B cell (primary cell): Measurements from ENCODE around the gene PAX3. TPM values are rescaled to one million over a fixed set of nuclear protein-coding genes. Genes with fewer than 3 reads are reported as not detected.

Experiments used
- ATAC-seq: fragments of 200-7000 bp; cut with Tn5 transposase; one replicate; pipeline ENCODE4 v1.10.0; 2021; ENCODE audit warnings: low read depth, mild to moderate bottlenecking, moderate number of reproducible peaks, moderate library complexity
- CTCF ChIA-PET: fragments of 350-600 bp; sonication (Branson Sonifier 250); formaldehyde crosslinking; loops from one replicate; lab custom pipeline; 2021; ENCODE audit warnings: antibody characterized with exemption, inconsistent platforms; lab: Charles Lee
- POLR2A ChIA-PET: fragments of 350-600 bp; sonication (Branson Sonifier 250); formaldehyde crosslinking; loops from one replicate; lab custom pipeline; 2021; ENCODE audit warnings: antibody characterized with exemption; lab: Charles Lee
- DNase-seq: peaks from one replicate; pipeline ENCODE4 v3.0.0; 2013
- H2AFZ ChIP-seq: 2 replicates; pipeline ENCODE4 v1.6.1; 2012; ENCODE audit warnings: mild to moderate bottlenecking, low read depth, low read length; ENCODE audit not compliant: insufficient read depth, poor library complexity, severe bottlenecking
- H3K27ac ChIP-seq, 2 donors: 1 replicate in 1 of 2; 2 replicates in 1 of 2; pipeline ENCODE4 v1.5.1; 2012 to 2013; ENCODE audit warnings: low read length in 2 of 2, mild to moderate bottlenecking in 2 of 2, moderate library complexity in 1 of 2
- H3K27me3 ChIP-seq, 4 experiments: fragments of 200-600 bp in 1 of 4; sonication (generic) in 1 of 4; replicated peaks in 1 of 4; 1 replicate in 2 of 4; 2 replicates in 2 of 4; pipeline versions ENCODE4 v1.6.1 to v1.7.0; 2013 to 2016; ENCODE audit warnings: low read length in 3 of 4, mild to moderate bottlenecking in 2 of 4, mixed read lengths in 1 of 4, moderate library complexity in 1 of 4; ENCODE audit not compliant: insufficient read depth in 4 of 4, control insufficient read depth in 3 of 4; ENCODE audit errors: control extremely low read depth in 1 of 4
- H3K36me3 ChIP-seq, 2 experiments: replicated peaks in 1 of 2; 1 replicate in 1 of 2; 2 replicates in 1 of 2; pipeline versions ENCODE4 v1.6.1 to v1.7.1; 2013; ENCODE audit warnings: low read length in 1 of 2; ENCODE audit not compliant: insufficient read depth in 2 of 2, control insufficient read depth in 1 of 2; ENCODE audit errors: control extremely low read depth in 1 of 2, extremely low read depth in 1 of 2
- H3K4me1 ChIP-seq, 2 donors: fragments of 200-600 bp in 1 of 2; sonication (generic) in 1 of 2; 1 replicate in 1 of 2; 2 replicates in 1 of 2; pipeline versions ENCODE4 v1.5.1 to v1.6.1; 2013 to 2017; ENCODE audit warnings: low read length in 2 of 2; ENCODE audit not compliant: control insufficient read depth in 2 of 2, insufficient read depth in 2 of 2
- H3K4me2 ChIP-seq: replicated peaks from 2 replicates; pipeline ENCODE3; 2012; ENCODE audit warnings: mild to moderate bottlenecking, low read depth, low read length; ENCODE audit not compliant: poor library complexity, severe bottlenecking
- H3K4me3 ChIP-seq, 5 experiments: fragments of 200-600 bp in 1 of 5; sonication (generic) in 1 of 5; 1 replicate in 3 of 5; 2 replicates in 2 of 5; pipeline versions ENCODE4 v1.5.1 to v1.7.0; 2011 to 2016; ENCODE audit warnings: low read length in 4 of 5, mild to moderate bottlenecking in 4 of 5, low read depth in 2 of 5, control low read depth in 1 of 5, moderate library complexity in 1 of 5; ENCODE audit not compliant: insufficient read depth in 1 of 5; ENCODE audit errors: control extremely low read depth in 1 of 5, extremely low read depth in 1 of 5
- H3K79me2 ChIP-seq: fragments of 200-600 bp; sonication (generic); one replicate; pipeline ENCODE4 v1.6.0; 2016; ENCODE audit warnings: low read length; ENCODE audit not compliant: control insufficient read depth, insufficient read depth
- H3K9ac ChIP-seq: fragments of 200-600 bp; sonication (generic); 2 replicates; pipeline ENCODE4 v1.6.1; 2017; ENCODE audit warnings: mild to moderate bottlenecking, low read length, moderate library complexity
- H3K9me3 ChIP-seq, 3 donors: one replicate each; pipeline versions ENCODE4 v1.6.1 to v1.7.1; 2013; ENCODE audit warnings: low read length in 2 of 3; ENCODE audit not compliant: control insufficient read depth in 2 of 3, insufficient read depth in 1 of 3; ENCODE audit errors: control extremely low read depth in 1 of 3
- H4K20me1 ChIP-seq: 2 replicates; pipeline ENCODE4 v1.6.0; 2012; ENCODE audit warnings: mild to moderate bottlenecking, low read length; ENCODE audit not compliant: insufficient read depth, control insufficient read depth, poor library complexity, severe bottlenecking
- H3K27ac Mint-ChIP-seq: one replicate; pipeline ENCODE4 v1.8.0; 2021; ENCODE audit warnings: mixed read lengths
- H3K27me3 Mint-ChIP-seq: one replicate; pipeline ENCODE4 v1.8.0; 2021; ENCODE audit warnings: mixed read lengths
- H3K4me1 Mint-ChIP-seq: one replicate; pipeline ENCODE4 v1.8.0; 2021; ENCODE audit warnings: mixed read lengths
- H3K4me3 Mint-ChIP-seq: one replicate; pipeline ENCODE4 v1.8.0; 2021; ENCODE audit warnings: mixed read lengths
- H3K9me3 Mint-ChIP-seq: one replicate; pipeline ENCODE4 v1.8.0; 2022; ENCODE audit warnings: mixed read lengths; ENCODE audit not compliant: insufficient read depth
- EZH2 ChIP-seq: IDR thresholded peaks from 2 replicates; pipeline ENCODE4 v1.6.1; 2012; ENCODE audit warnings: borderline replicate concordance, low read depth, mild to moderate bottlenecking, moderate library complexity, low read length; ENCODE audit not compliant: insufficient read depth, poor library complexity, severe bottlenecking
- WGBS: methylation state at CpG from one replicate; pipeline ENCODE4 v1.1.5; 2013; ENCODE audit warnings: missing lambda C conversion rate; ENCODE audit not compliant: insufficient coverage; 5-methylcytosine and 5-hydroxymethylcytosine counted together
- intact Hi-C: fragments of 100-400 bp; cut with micrococcal nuclease; formaldehyde crosslinking; loops from one replicate; pipeline ENCODE4 v1.10.0; 2022
- polyA plus RNA-seq: library from polyadenylated mRNA; depleted of rRNA; stranded (reverse); fragments of >200 nt; gene quantifications from 2 replicates; pipeline ENCODE4 v1.2.3, GENCODE V29; 2012
- total RNA-seq, 2 donors: library from RNA; stranded (reverse); fragments of 120-200 nt in 1 of 2; gene quantifications; 1 replicate in 1 of 2; 2 replicates in 1 of 2; pipeline versions ENCODE4 v1.2.3 to v1.2.4, GENCODE V29; 2013 to 2022
- TF ChIP-seq, protein P1 (sequence below): fragments of 200-600 bp; IDR thresholded peaks from one replicate; pipeline ENCODE4 v1.8.0; 2022; ENCODE audit warnings: antibody characterized with exemption, mild to moderate bottlenecking

Gene PAX3
- total and polyA plus RNA-seq, 2 donors (not counting 1 experiment from before 2014, with no cell fraction given): not detected

DNA sequence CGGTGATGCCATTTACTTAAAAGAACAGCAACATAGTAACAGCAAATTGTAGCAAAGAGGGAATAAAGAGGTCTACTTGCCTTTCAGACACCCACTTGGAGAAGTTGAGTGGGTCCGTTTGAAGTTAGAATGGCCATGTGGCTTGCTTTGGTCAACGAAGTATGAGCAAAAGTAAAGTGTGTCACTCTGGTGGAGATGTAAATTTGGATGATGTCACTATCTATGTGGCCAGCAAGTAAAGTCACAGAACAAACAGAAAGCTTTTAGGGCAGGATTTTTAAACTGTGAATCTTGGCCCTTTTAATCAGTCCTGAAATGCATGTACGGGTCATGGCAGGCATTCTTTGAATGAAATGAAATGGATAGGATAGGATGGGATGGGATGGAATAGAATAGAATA lies 120.3 kb downstream of the PAX3 start:
- POLR2A ChIA-PET: no interaction called here
- no peaks in the 10 kb centered on the region for H3K4me1 ChIP-seq
- no peak overlapping the region for H3K4me3 ChIP-seq
- H3K9ac ChIP-seq: no peak overlapping the region
- H3K4me2 ChIP-seq: no peak overlapping the region
- 80% methylated on average over 3 of the region's 4 CpGs for WGBS
- H3K9me3 ChIP-seq: no peaks in the 10 kb centered on the region
- CTCF ChIA-PET: no interaction called here
- Mint-ChIP-seq H3K27me3 (peaks cover 4% of the 10 kb centered on the region), H3K27ac (no peak overlapping the region), H3K9me3 (no peaks in the 10 kb centered on the region), H3K4me3 (no peak overlapping the region), H3K4me1 (no peaks in the 10 kb centered on the region)
- ATAC-seq (no peak), DNase-seq (no peak)
- no peak for TF ChIP-seq EZH2
- TF ChIP-seq, protein P1, sequence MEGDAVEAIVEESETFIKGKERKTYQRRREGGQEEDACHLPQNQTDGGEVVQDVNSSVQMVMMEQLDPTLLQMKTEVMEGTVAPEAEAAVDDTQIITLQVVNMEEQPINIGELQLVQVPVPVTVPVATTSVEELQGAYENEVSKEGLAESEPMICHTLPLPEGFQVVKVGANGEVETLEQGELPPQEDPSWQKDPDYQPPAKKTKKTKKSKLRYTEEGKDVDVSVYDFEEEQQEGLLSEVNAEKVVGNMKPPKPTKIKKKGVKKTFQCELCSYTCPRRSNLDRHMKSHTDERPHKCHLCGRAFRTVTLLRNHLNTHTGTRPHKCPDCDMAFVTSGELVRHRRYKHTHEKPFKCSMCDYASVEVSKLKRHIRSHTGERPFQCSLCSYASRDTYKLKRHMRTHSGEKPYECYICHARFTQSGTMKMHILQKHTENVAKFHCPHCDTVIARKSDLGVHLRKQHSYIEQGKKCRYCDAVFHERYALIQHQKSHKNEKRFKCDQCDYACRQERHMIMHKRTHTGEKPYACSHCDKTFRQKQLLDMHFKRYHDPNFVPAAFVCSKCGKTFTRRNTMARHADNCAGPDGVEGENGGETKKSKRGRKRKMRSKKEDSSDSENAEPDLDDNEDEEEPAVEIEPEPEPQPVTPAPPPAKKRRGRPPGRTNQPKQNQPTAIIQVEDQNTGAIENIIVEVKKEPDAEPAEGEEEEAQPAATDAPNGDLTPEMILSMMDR: no peak
- H2AFZ ChIP-seq: no peak overlapping the region
- no peak overlapping the region for H3K27ac ChIP-seq
- no peaks in the 10 kb centered on the region for H3K27me3 ChIP-seq
- H3K36me3 ChIP-seq: no peaks in the 10 kb centered on the region
- H3K79me2 ChIP-seq: no peaks in the 10 kb centered on the region
- H4K20me1 ChIP-seq: no peaks in the 10 kb centered on the region
- intact Hi-C loops: no loop called here

DNA sequence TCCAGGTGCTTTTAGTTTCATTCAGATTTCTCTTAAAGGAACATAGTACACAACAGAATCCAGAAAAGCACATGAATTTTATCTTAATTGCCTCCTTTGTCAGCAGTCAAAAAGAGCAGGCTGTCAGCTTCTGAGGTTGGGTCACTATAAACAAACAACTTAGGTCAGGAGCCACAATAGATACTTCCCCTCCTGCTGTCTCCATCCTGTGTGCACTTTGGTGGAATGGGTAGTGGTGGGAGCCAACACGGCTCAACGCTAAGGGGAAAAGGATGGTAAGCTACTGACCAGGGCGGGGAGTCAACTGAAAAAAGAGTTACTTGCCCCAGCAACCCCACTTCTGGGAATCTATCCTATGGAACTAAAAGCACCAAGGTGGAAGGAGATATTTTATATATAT lies 121.9 kb downstream of the PAX3 start:
- Histone ChIP-seq H3K27ac (no peak overlapping the region), H3K79me2 (no peaks in the 10 kb centered on the region), H3K27me3 (no peaks in the 10 kb centered on the region), H3K36me3 (no peaks in the 10 kb centered on the region), H3K9me3 (no peaks in the 10 kb centered on the region), H3K4me2 (no peak overlapping the region), H2AFZ (no peak overlapping the region), H4K20me1 (no peaks in the 10 kb centered on the region), H3K4me3 (no peak overlapping the region), H3K4me1 (no peaks in the 10 kb centered on the region), H3K9ac (no peak overlapping the region)
- no peak overlapping the region for H3K4me3 Mint-ChIP-seq
- ChIA-PET CTCF (no interaction called here), POLR2A (no interaction called here)
- no peak overlapping the region for H3K27ac Mint-ChIP-seq
- no CpG with 5 or more reads among the region's 3 CpGs for WGBS
- no peak for ATAC-seq
- H3K9me3 Mint-ChIP-seq: no peaks in the 10 kb centered on the region
- H3K27me3 Mint-ChIP-seq: peaks cover 4% of the 10 kb centered on the region
- intact Hi-C loops: no loop called here
- no peak for TF ChIP-seq EZH2
- TF ChIP-seq, protein P1: no peak
- DNase-seq: no peak
- H3K4me1 Mint-ChIP-seq: no peaks in the 10 kb centered on the region
